Mesothelial cell of epicardium (in vitro differentiated cells): ENCODE data around the gene NRCAM. TPM values are rescaled to one million over a fixed set of nuclear protein-coding genes. Genes with fewer than 3 reads are reported as not detected.

Experiments used
- DNase-seq, 2 experiments: peaks; one replicate each; pipeline ENCODE4 v3.0.0; 2021; ENCODE audit warnings: low spot score in 2 of 2; ENCODE audit not compliant: unreplicated experiment in 2 of 2
- H3K27ac Mint-ChIP-seq: 2 replicates; pipeline ENCODE4 v1.8.0; 2021; ENCODE audit warnings: mixed read lengths
- H3K27me3 Mint-ChIP-seq: 2 replicates; pipeline ENCODE4 v1.8.0; 2021; ENCODE audit warnings: low read depth, mixed read lengths
- H3K36me3 Mint-ChIP-seq: 2 replicates; pipeline ENCODE4 v1.8.0; 2021; ENCODE audit warnings: mixed read lengths
- H3K4me1 Mint-ChIP-seq: 2 replicates; pipeline ENCODE4 v1.8.0; 2021; ENCODE audit warnings: mixed read lengths
- H3K4me3 Mint-ChIP-seq: 2 replicates; pipeline ENCODE4 v1.8.0; 2021; ENCODE audit warnings: mild to moderate bottlenecking, moderate library complexity, mixed read lengths
- H3K9me3 Mint-ChIP-seq: 2 replicates; pipeline ENCODE4 v1.8.0; 2021; ENCODE audit warnings: mixed read lengths
- total RNA-seq: library from RNA; stranded (reverse); gene quantifications from 3 replicates; pipeline ENCODE4 v1.2.1, GENCODE V29; 2021
- TF ChIP-seq, protein P1 (sequence below): fragments of 200-600 bp; sonication (generic); IDR thresholded peaks from one replicate; pipeline ENCODE4 v1.5.0; 2021; ENCODE audit warnings: antibody characterized with exemption; ENCODE audit not compliant: unreplicated experiment

NRCAM gene
- total RNA-seq, 1 donor from 2014 or later = 5.7 TPM

DNA sequence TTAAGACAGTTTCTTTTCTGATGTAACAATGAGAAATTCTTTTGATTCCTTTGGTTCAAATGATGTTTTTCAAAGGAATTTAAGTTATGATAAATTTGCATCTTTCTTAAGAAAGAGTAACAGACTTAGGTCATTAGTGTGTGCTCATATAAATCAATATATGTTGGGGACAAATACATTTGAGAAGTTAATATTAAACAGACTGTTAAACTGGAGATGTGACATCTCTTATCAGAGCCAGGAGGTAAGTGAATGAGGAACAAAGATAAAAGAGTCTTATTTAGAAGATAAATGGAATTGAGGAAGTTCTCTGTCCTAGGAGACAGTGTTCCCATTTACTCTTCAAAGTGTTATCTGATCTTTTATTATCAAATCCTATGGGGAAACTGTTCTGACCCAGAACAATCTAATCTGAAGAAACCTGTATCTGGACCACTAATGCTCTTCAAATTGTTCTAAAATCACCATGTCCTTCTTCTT lies 221.2 kb downstream of the NRCAM start:
- H3K27ac Mint-ChIP-seq = peak overlapping the region; percentile 73
- TF ChIP-seq, protein P1, sequence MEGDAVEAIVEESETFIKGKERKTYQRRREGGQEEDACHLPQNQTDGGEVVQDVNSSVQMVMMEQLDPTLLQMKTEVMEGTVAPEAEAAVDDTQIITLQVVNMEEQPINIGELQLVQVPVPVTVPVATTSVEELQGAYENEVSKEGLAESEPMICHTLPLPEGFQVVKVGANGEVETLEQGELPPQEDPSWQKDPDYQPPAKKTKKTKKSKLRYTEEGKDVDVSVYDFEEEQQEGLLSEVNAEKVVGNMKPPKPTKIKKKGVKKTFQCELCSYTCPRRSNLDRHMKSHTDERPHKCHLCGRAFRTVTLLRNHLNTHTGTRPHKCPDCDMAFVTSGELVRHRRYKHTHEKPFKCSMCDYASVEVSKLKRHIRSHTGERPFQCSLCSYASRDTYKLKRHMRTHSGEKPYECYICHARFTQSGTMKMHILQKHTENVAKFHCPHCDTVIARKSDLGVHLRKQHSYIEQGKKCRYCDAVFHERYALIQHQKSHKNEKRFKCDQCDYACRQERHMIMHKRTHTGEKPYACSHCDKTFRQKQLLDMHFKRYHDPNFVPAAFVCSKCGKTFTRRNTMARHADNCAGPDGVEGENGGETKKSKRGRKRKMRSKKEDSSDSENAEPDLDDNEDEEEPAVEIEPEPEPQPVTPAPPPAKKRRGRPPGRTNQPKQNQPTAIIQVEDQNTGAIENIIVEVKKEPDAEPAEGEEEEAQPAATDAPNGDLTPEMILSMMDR = no peak
- H3K36me3 Mint-ChIP-seq = no peaks in the 10 kb centered on the region
- H3K27me3 Mint-ChIP-seq = no peaks in the 10 kb centered on the region
- no peak overlapping the region for H3K4me3 Mint-ChIP-seq
- H3K4me1 Mint-ChIP-seq = peaks cover 47% of the 10 kb centered on the region
- DNase-seq = no peak
- H3K9me3 Mint-ChIP-seq = no peaks in the 10 kb centered on the region

DNA sequence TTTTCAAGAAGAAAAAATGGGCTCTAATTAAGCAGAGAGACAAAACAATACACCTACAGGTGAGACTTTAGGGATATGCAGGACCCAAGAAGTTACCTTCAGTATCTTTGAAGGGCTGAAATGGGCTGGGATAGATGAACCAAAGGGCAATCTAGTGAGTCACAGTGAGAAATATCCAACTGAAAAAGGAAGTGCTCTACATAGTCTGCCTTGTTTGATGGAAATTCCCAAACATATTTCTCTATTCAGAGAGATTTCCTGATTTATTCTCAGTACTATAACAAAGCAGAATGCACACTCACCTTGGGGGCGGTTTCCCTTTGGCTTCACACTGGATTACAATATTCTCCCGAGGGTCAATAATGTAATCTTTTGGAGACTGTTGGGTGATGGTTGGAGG lies 222.0 kb downstream of the NRCAM start:
- peaks cover 47% of the 10 kb centered on the region for H3K4me1 Mint-ChIP-seq
- H3K9me3 Mint-ChIP-seq = no peaks in the 10 kb centered on the region
- H3K4me3 Mint-ChIP-seq = no peak overlapping the region
- no peaks in the 10 kb centered on the region for H3K36me3 Mint-ChIP-seq
- TF ChIP-seq, protein P1 = no peak
- no peak overlapping the region for H3K27ac Mint-ChIP-seq
- no peaks in the 10 kb centered on the region for H3K27me3 Mint-ChIP-seq
- DNase-seq = no peak

- DNase-seq = no peak
- no peaks in the 10 kb centered on the region for H3K27me3 Mint-ChIP-seq
- no peaks in the 10 kb centered on the region for H3K9me3 Mint-ChIP-seq
- no peak overlapping the region for H3K4me3 Mint-ChIP-seq
- H3K4me1 Mint-ChIP-seq = peaks cover 44% of the 10 kb centered on the region
- H3K27ac Mint-ChIP-seq = no peak overlapping the region
- TF ChIP-seq, protein P1 = no peak
- no peaks in the 10 kb centered on the region for H3K36me3 Mint-ChIP-seq
Measured at GRCh38 chr7:108232076-108232475, 224.2 kb downstream of the NRCAM start.

DNA sequence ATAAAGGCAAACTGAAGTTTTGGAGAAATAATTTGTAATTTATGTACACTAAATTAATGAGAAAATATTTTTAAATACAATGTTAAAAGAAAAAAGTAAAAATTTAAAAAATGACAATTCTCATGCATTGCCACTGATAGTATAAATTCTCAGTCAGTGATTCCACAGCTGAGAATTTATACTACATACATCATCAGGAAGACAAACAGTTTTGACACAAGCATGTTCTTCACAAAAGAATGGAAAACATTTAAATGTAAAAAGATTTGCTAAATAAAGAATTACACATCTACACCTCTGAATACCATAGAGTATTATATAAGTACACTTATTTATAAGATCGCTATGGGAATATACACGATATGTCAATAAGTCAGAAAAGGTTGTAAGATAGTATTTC lies 225.0 kb downstream of the NRCAM start:
- Mint-ChIP-seq H3K36me3 (no peaks in the 10 kb centered on the region), H3K27ac (no peak overlapping the region), H3K27me3 (no peaks in the 10 kb centered on the region), H3K9me3 (no peaks in the 10 kb centered on the region), H3K4me3 (no peak overlapping the region), H3K4me1 (peaks cover 44% of the 10 kb centered on the region)
- TF ChIP-seq, protein P1 = no peak
- no peak for DNase-seq

- DNase-seq = no peak
- Mint-ChIP-seq H3K27me3 (no peaks in the 10 kb centered on the region), H3K4me3 (no peak overlapping the region), H3K4me1 (peaks cover 27% of the 10 kb centered on the region), H3K36me3 (no peaks in the 10 kb centered on the region), H3K9me3 (no peaks in the 10 kb centered on the region), H3K27ac (no peak overlapping the region)
- TF ChIP-seq, protein P1 = no peak
Measured at GRCh38 chr7:108227366-108227765, 228.9 kb downstream of the NRCAM start.

- Mint-ChIP-seq H3K27ac (no peak overlapping the region), H3K9me3 (no peaks in the 10 kb centered on the region), H3K36me3 (no peaks in the 10 kb centered on the region), H3K4me3 (no peak overlapping the region), H3K27me3 (no peaks in the 10 kb centered on the region), H3K4me1 (peaks cover 25% of the 10 kb centered on the region)
- no peak for DNase-seq
- TF ChIP-seq, protein P1 = no peak
Measured at GRCh38 chr7:108226816-108227299, 229.4 kb downstream of the NRCAM start.
